ENCODE measurements around the gene FNDC3B.

DNA sequence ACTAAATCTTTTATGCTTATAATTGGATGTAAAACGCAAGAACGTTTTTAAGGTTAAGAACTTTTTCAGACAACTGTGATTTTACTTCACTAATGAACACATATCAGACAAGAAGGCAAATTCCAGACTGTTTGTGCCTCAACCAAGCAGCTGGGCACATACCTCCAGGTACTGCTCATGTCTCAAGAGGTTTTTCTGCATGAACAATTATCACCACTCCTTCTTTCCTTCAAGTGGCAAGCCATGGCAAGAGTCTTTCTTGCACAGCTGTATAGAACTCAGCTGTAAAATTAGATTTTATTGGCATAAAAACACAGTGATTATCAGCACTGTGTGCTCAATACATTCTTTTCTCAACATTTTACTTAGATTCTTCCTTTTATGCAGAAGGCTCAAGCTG is 64.3 kb downstream of the FNDC3B start:
- TF ChIP-seq POLR2A (IDR thresholded peaks at IDR 0.05): no peak
- TF ChIP-seq, protein P1, sequence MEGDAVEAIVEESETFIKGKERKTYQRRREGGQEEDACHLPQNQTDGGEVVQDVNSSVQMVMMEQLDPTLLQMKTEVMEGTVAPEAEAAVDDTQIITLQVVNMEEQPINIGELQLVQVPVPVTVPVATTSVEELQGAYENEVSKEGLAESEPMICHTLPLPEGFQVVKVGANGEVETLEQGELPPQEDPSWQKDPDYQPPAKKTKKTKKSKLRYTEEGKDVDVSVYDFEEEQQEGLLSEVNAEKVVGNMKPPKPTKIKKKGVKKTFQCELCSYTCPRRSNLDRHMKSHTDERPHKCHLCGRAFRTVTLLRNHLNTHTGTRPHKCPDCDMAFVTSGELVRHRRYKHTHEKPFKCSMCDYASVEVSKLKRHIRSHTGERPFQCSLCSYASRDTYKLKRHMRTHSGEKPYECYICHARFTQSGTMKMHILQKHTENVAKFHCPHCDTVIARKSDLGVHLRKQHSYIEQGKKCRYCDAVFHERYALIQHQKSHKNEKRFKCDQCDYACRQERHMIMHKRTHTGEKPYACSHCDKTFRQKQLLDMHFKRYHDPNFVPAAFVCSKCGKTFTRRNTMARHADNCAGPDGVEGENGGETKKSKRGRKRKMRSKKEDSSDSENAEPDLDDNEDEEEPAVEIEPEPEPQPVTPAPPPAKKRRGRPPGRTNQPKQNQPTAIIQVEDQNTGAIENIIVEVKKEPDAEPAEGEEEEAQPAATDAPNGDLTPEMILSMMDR (IDR thresholded peaks at IDR 0.05 in 8 of 11, conservative IDR thresholded peaks at IDR 0.05 in 3 of 11): no peak
